MM.1S (cell line): ENCODE measurements around the gene RPL7L1.
"Not testable (repeated sequence)": the region's sequence is repeated elsewhere in the genome, so short reads cannot be mapped to it uniquely, and the experiment has no call there.

Experiments
- DNase-seq: peaks from one replicate; pipeline ENCODE4 v3.0.0-alpha.2; 2015
- H2AFZ ChIP-seq: fragments of 300-600 bp; sonication (generic); 2 replicates; pipeline ENCODE4 v1.6.0; 2016; ENCODE audit warnings: antibody characterized with exemption, low read length
- H3F3A ChIP-seq: fragments of 300-600 bp; sonication (generic); 2 replicates; pipeline ENCODE4 v1.6.1; 2016; ENCODE audit warnings: mild to moderate bottlenecking, antibody characterized with exemption, low read length, moderate library complexity, mixed read lengths; ENCODE audit not compliant: insufficient read depth
- H3K27ac ChIP-seq: fragments of 300-600 bp; sonication (generic); 2 replicates; pipeline ENCODE4 v1.5.1; 2016; ENCODE audit warnings: mild to moderate bottlenecking, low read length
- H3K27me3 ChIP-seq: fragments of 300-600 bp; sonication (generic); replicated peaks from 2 replicates; pipeline ENCODE4 v1.6.0; 2016; ENCODE audit warnings: low read length; ENCODE audit not compliant: insufficient read depth
- H3K36me3 ChIP-seq: fragments of 300-600 bp; sonication (generic); replicated peaks from 2 replicates; pipeline ENCODE4 v1.6.1; 2016; ENCODE audit warnings: mild to moderate bottlenecking, low read length, mixed read lengths; ENCODE audit not compliant: insufficient read depth
- H3K4me1 ChIP-seq: fragments of 300-600 bp; sonication (generic); 2 replicates; pipeline ENCODE4 v1.6.1; 2016; ENCODE audit warnings: low read length, mixed read lengths
- H3K4me2 ChIP-seq: fragments of 300-600 bp; sonication (generic); 2 replicates; pipeline ENCODE4 v1.6.0; 2016; ENCODE audit warnings: low read depth, low read length
- H3K4me3 ChIP-seq: fragments of 300-600 bp; sonication (generic); 2 replicates; pipeline ENCODE4 v1.5.1; 2016; ENCODE audit warnings: low read length, mixed read lengths
- H3K79me2 ChIP-seq: fragments of 300-600 bp; sonication (generic); 2 replicates; pipeline ENCODE4 v1.6.1; 2016; ENCODE audit warnings: mixed run types, low read length, mixed read lengths
- H3K9ac ChIP-seq: fragments of 300-600 bp; sonication (generic); 2 replicates; pipeline ENCODE4 v1.6.1; 2016; ENCODE audit warnings: low read length, mixed read lengths
- H3K9me2 ChIP-seq: fragments of 300-600 bp; sonication (generic); replicated peaks from 2 replicates; pipeline ENCODE4 v1.6.1; 2016; ENCODE audit warnings: mild to moderate bottlenecking, low read length, mixed read lengths; ENCODE audit not compliant: insufficient read depth
- H3K9me3 ChIP-seq: fragments of 300-600 bp; sonication (generic); replicated peaks from 2 replicates; pipeline ENCODE4 v1.6.1; 2016; ENCODE audit warnings: mild to moderate bottlenecking, low read length, mixed read lengths; ENCODE audit not compliant: insufficient read depth
- H4K20me1 ChIP-seq: fragments of 300-600 bp; sonication (generic); 2 replicates; pipeline ENCODE4 v1.6.1; 2016; ENCODE audit warnings: mild to moderate bottlenecking, low read length, moderate library complexity, mixed read lengths; ENCODE audit not compliant: insufficient read depth
- EZH2 ChIP-seq: fragments of 300-600 bp; sonication (generic); optimal IDR thresholded peaks from 2 replicates; pipeline ENCODE3; 2017; ENCODE audit warnings: low read depth, mild to moderate bottlenecking, antibody characterized with exemption, low read length, mixed read lengths
- EZH2phosphoT487 ChIP-seq: fragments of 300-600 bp; sonication (generic); IDR thresholded peaks from 2 replicates; pipeline ENCODE4 v1.6.1; 2018; ENCODE audit warnings: antibody characterized with exemption, low read length
- TF ChIP-seq, protein P1 (sequence below): fragments of 300-600 bp; sonication (generic); IDR thresholded peaks from 2 replicates; pipeline ENCODE4 v1.5.1; 2016; ENCODE audit warnings: antibody characterized with exemption, low read length, mixed read lengths

The RPL7L1 gene

DNA sequence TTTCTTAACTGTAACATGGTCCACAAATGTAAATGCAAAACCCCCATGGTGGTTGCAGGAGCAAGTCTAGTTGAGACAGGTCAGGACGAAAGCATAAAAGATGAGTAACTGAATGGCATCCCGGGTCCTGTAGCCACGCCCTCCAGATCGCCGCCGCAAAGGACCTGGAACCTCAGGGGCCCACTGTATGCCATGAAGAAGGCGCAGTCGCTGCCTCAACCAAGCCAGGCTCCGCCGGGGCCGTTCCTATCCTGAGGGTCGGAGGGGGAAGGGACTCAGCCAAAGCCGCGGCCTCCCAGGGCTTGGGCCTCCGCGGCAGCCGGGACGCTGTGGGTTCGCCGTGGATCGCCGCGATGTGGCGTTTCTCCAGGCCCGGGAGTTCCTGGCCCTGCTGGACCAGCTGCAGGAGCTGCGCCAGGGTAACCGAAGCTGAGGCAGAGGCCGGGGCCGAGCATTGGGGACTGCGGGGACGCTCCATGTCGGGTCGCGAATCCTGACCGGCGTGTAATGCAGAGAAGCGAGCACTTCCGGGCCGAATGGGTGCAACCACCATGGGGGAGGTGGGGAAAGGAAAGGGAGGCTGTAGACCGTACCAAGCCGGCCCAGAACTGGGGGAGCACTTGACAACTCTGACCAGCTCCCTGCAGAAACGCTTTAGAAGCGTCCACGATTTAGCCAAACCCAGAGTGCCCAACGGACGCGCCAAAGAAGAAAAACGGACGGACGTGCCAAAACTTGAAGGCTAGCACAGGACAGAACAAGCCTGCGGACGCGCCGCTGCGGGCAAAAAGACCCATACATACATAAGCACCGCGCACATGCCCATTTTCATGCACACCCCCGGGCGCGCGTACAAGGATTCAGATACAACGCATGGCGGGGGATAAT, 11.1 kb downstream of the RPL7L1 start:
- Histone ChIP-seq H3K27me3 (no peaks in the 10 kb centered on the region), H3K79me2 (peaks cover 5% of the 10 kb centered on the region), H3K4me1 (0 out of 2 replicates have a peak, but pooled peaks cover 3% of the 10 kb centered on the region), H3K9me3 (no peaks in the 10 kb centered on the region), H2AFZ (peak overlapping the region; percentile 97), H3K9me2 (no peaks in the 10 kb centered on the region), H3K36me3 (peaks cover 1% of the 10 kb centered on the region; the same call in 1 of the 2 replicates), H3K4me3 (peak overlapping the region; percentile 80), H4K20me1 (no peaks in the 10 kb centered on the region), H3F3A (peaks cover 16% of the 10 kb centered on the region), H3K27ac (peak overlapping the region; percentile 79), H3K9ac (peak overlapping the region; percentile 76), H3K4me2 (peak overlapping the region; percentile 85)
- TF ChIP-seq, protein P1, sequence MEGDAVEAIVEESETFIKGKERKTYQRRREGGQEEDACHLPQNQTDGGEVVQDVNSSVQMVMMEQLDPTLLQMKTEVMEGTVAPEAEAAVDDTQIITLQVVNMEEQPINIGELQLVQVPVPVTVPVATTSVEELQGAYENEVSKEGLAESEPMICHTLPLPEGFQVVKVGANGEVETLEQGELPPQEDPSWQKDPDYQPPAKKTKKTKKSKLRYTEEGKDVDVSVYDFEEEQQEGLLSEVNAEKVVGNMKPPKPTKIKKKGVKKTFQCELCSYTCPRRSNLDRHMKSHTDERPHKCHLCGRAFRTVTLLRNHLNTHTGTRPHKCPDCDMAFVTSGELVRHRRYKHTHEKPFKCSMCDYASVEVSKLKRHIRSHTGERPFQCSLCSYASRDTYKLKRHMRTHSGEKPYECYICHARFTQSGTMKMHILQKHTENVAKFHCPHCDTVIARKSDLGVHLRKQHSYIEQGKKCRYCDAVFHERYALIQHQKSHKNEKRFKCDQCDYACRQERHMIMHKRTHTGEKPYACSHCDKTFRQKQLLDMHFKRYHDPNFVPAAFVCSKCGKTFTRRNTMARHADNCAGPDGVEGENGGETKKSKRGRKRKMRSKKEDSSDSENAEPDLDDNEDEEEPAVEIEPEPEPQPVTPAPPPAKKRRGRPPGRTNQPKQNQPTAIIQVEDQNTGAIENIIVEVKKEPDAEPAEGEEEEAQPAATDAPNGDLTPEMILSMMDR: no peak
- TF ChIP-seq EZH2phosphoT487 (no peak), EZH2 (no peak)
- peak; percentile 94 for DNase-seq

DNA sequence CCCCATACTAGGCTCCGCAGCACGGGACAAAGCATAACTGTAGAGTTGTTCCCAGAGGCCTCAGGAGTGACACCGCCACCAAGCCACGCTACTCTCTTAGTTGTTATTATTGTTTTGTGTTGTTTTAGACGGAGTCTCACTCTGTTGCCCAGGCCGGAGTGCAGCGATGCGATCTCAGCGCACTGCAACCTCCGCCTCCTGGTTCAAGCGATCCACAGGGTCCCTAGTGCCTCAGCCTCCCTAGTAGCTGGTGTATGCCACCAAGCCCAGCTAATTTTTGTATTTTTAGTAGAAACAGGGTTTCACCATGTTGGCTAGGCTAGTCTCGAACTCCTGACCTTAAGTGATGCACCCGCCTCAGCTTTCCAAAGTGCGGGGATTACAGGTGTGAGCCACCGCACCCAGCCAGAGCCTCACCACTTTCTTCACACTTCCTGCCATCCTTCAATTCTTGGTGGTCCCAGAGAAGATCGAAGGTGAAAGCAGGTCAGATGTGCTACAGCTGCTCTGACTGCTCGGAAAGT, 11.8 kb downstream of the RPL7L1 start:
- Histone ChIP-seq H3K9me3 (no peaks in the 10 kb centered on the region), H3K36me3 (no peaks in the 10 kb centered on the region), H3K9ac (peak overlapping the region; percentile 76; the same call in 1 of the 2 replicates), H3K79me2 (no peaks in the 10 kb centered on the region), H2AFZ (peak overlapping the region; percentile 97), H3K27ac (peak overlapping the region; percentile 79; the same call in 1 of the 2 replicates), H3K4me2 (peak overlapping the region; percentile 85), H3K9me2 (no peaks in the 10 kb centered on the region), H3K4me3 (peak overlapping the region; percentile 80), H3K4me1 (0 out of 2 replicates have a peak, but pooled peaks cover 3% of the 10 kb centered on the region), H4K20me1 (no peaks in the 10 kb centered on the region), H3K27me3 (no peaks in the 10 kb centered on the region), H3F3A (peaks cover 13% of the 10 kb centered on the region)
- TF ChIP-seq, protein P1: no peak
- TF ChIP-seq EZH2phosphoT487: no peak
- no peak for DNase-seq

DNA sequence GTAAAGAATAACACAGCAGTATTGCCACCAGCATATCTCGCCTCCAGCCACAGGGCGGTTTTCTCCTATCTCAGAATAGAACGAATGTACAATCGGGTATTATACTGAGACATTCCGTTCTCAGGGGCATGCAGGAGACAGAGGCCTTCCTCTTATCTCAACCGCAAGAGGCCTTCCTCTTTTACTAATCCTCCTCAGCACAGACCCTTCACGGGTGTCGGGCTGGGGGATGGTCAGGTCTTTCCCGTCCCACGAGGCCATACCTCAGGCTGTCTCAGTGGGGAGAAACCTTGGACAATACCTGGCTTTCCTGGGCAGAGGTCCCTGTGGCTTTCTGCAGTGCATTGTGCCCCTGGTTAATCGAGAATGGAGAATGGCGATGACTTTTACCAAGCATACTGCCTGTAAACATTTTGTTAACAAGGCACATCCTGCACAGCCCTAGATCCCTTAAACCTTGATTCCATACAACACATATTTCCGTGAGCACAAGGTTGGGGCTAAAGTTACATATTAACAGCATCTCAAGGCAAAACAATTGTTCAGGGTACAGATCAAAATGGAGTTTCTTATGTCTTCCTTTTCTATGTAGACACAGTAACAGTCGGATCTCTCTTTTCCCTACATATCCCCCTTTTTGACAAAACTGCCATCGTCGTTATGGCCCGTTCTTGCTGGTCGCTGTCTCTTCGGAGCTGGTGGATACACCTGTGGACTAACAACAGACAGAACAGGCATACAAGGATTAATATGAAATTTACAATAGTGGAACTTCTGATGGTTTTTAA, 14.8 kb downstream of the RPL7L1 start:
- H3K9ac ChIP-seq, H3K4me3 ChIP-seq, H3K9me3 ChIP-seq, DNase-seq, H3K36me3 ChIP-seq, H3K27ac ChIP-seq, H2AFZ ChIP-seq, H3K27me3 ChIP-seq, H3K4me2 ChIP-seq, H4K20me1 ChIP-seq, H3K9me2 ChIP-seq, H3K79me2 ChIP-seq, H3K4me1 ChIP-seq: not testable (repeated sequence)
- peaks cover 13% of the 10 kb centered on the region for H3F3A ChIP-seq
